HG02798 (cell line): ENCODE results near the gene PTGR2.
"Not testable (repeated sequence)": the region's sequence is repeated elsewhere in the genome, so short reads cannot be mapped to it uniquely, and the experiment has no call there.

Source experiments
- ATAC-seq: cut with Tn5 transposase; IDR thresholded peaks from one replicate; pipeline ENCODE4 v1.9.1; 2021; ENCODE audit warnings: mild to moderate bottlenecking; ENCODE audit not compliant: unreplicated experiment, poor library complexity

Gene PTGR2

GRCh38 chr14:73879027-73879426, 27.4 kb downstream of the PTGR2 start:
- ATAC-seq: no peak

- ATAC-seq: no peak
Observed at GRCh38 chr14:73884438-73885190, 33.0 kb downstream of the PTGR2 start.

- peak; percentile 99 for ATAC-seq
Observed at GRCh38 chr14:73886449-73887317, 35.1 kb downstream of the PTGR2 start, which contains the start of gene ZNF410. Gene ZNF410 (plus strand): TSS chr14:73886859. CDS start chr14:73892176, 5,317 bp downstream.

- ATAC-seq: no peak
Observed at GRCh38 chr14:73887318-73887616, 35.6 kb downstream of the PTGR2 start.

GRCh38 chr14:73887694-73888459, 36.2 kb downstream of the PTGR2 start:
- no peak for ATAC-seq

GRCh38 chr14:73888460-73888725, 36.8 kb downstream of the PTGR2 start:
- ATAC-seq: no peak

- ATAC-seq: no peak
Observed at GRCh38 chr14:73888971-73889370, 37.3 kb downstream of the PTGR2 start.

GRCh38 chr14:73889376-73889775, 37.7 kb downstream of the PTGR2 start:
- no peak for ATAC-seq

GRCh38 chr14:73894180-73894687, 42.6 kb downstream of the PTGR2 start:
- ATAC-seq: not testable (repeated sequence)

- ATAC-seq: no peak
Observed at GRCh38 chr14:73895939-73896338, 44.3 kb downstream of the PTGR2 start.

- no peak for ATAC-seq
Observed at GRCh38 chr14:73896521-73896920, 44.9 kb downstream of the PTGR2 start.

GRCh38 chr14:73903028-73903427, 51.4 kb downstream of the PTGR2 start:
- no peak for ATAC-seq

- ATAC-seq: no peak
Observed at GRCh38 chr14:73909681-73910080, 58.0 kb downstream of the PTGR2 start.

- no peak for ATAC-seq
Observed at GRCh38 chr14:73913256-73913655, 61.6 kb downstream of the PTGR2 start.

- ATAC-seq: no peak
Observed at GRCh38 chr14:73916324-73916723, 64.7 kb downstream of the PTGR2 start.

GRCh38 chr14:73919457-73919856, 67.8 kb downstream of the PTGR2 start:
- not testable (repeated sequence) for ATAC-seq

GRCh38 chr14:73924337-73924736, 72.7 kb downstream of the PTGR2 start:
- ATAC-seq: no peak
